Measurements from ENCODE around the gene INTS7. TPM values are rescaled to one million over a fixed set of nuclear protein-coding genes. Genes with fewer than 3 reads are reported as not detected.

Gene INTS7
- 15.5 and 18.4 TPM in 2 replicates for total RNA-seq
- polyA plus RNA-seq: 11.8 and 14.6 TPM in 2 replicates

GRCh38 chr1:212035123-212035834 is at the start of gene INTS7, which contains the start of gene DTL:
INTS7 (minus strand) TSS chr1:212035557; CDS start chr1:212035437, 120 bp downstream.
DTL (plus strand) TSS chr1:212035748; CDS start chr1:212035891, 143 bp downstream.
- no peaks in the 10 kb centered on the region for H4K20me1 ChIP-seq (ENCODE audit: insufficient read depth, poor library complexity, severe bottlenecking)
- peak within 1 kb of the TSS; percentile 78 for H3K4me2 ChIP-seq
- H3K9me2 ChIP-seq (replicated peaks; ENCODE audit: insufficient read depth): no peaks in the 10 kb centered on the region
- DNase-seq (ENCODE audit: low spot score): peak; percentile 100
- H3K4me1 ChIP-seq (ENCODE audit: insufficient read depth): peaks cover 16% of the 10 kb centered on the region
- 2% methylated on average over 53 of the region's 53 CpGs for WGBS (ENCODE audit: low lambda C conversion rate, missing lambda C conversion rate)
- TF ChIP-seq EZH2 (IDR thresholded peaks at IDR 0.05; ENCODE audit: borderline replicate concordance): no peak
- no peak for TF ChIP-seq EZH2phosphoT487 (IDR thresholded peaks at IDR 0.05; ENCODE audit: low read depth, severe bottlenecking, unreplicated experiment)
- TF ChIP-seq CTCF (IDR thresholded peaks at IDR 0.05; ENCODE audit: poor library complexity): peak; percentile 99
- no peaks in the 10 kb centered on the region for H3K27me3 ChIP-seq
- H2AFZ ChIP-seq: peak within 1 kb of the TSS; percentile 64
- no peaks in the 10 kb centered on the region for H3K36me3 ChIP-seq (replicated peaks; ENCODE audit: insufficient read depth, low read depth)
- H3K4me3 ChIP-seq: peak within 1 kb of the TSS; percentile 32
- H3K9me3 ChIP-seq (ENCODE audit: low read depth): no peaks in the 10 kb centered on the region
- H3K79me2 ChIP-seq: peaks cover 64% of the 10 kb centered on the region
- H3K27ac ChIP-seq: peak within 1 kb of the TSS; percentile 81

- Histone ChIP-seq H3K9me2 (replicated peaks; ENCODE audit: insufficient read depth) (no peaks in the 10 kb centered on the region), H3K27me3 (no peaks in the 10 kb centered on the region), H3K36me3 (replicated peaks; ENCODE audit: insufficient read depth, low read depth) (no peaks in the 10 kb centered on the region), H4K20me1 (ENCODE audit: insufficient read depth, poor library complexity, severe bottlenecking) (no peaks in the 10 kb centered on the region), H3K79me2 (no peaks in the 10 kb centered on the region), H2AFZ (no peak overlapping the region), H3K27ac (no peak overlapping the region), H3K4me1 (ENCODE audit: insufficient read depth) (no peaks in the 10 kb centered on the region), H3K4me3 (no peak overlapping the region), H3K9me3 (ENCODE audit: low read depth) (no peaks in the 10 kb centered on the region), H3K4me2 (no peak overlapping the region)
- TF ChIP-seq EZH2 (IDR thresholded peaks at IDR 0.05; ENCODE audit: borderline replicate concordance): no peak
- TF ChIP-seq CTCF (IDR thresholded peaks at IDR 0.05; ENCODE audit: poor library complexity): no peak
- no peak for TF ChIP-seq EZH2phosphoT487 (IDR thresholded peaks at IDR 0.05; ENCODE audit: low read depth, severe bottlenecking, unreplicated experiment)
- 100% methylated on average over 2 of the region's 2 CpGs for WGBS (ENCODE audit: low lambda C conversion rate, missing lambda C conversion rate)
- no peak for DNase-seq (ENCODE audit: low spot score)
Observed at GRCh38 chr1:212082765-212083406, 47.5 kb upstream of the INTS7 start.

GRCh38 chr1:212078826-212079225 is 43.5 kb upstream of the INTS7 start:
- WGBS (ENCODE audit: low lambda C conversion rate, missing lambda C conversion rate): 83% methylated on average over 2 of the region's 2 CpGs
- Histone ChIP-seq H3K27ac (no peak overlapping the region), H2AFZ (no peak overlapping the region), H3K9me2 (replicated peaks; ENCODE audit: insufficient read depth) (no peaks in the 10 kb centered on the region), H3K9me3 (ENCODE audit: low read depth) (no peaks in the 10 kb centered on the region), H4K20me1 (ENCODE audit: insufficient read depth, poor library complexity, severe bottlenecking) (no peaks in the 10 kb centered on the region), H3K4me2 (no peak overlapping the region), H3K27me3 (no peaks in the 10 kb centered on the region), H3K79me2 (no peaks in the 10 kb centered on the region), H3K36me3 (replicated peaks; ENCODE audit: insufficient read depth, low read depth) (no peaks in the 10 kb centered on the region), H3K4me3 (no peak overlapping the region), H3K4me1 (ENCODE audit: insufficient read depth) (no peaks in the 10 kb centered on the region)
- TF ChIP-seq EZH2phosphoT487 (IDR thresholded peaks at IDR 0.05; ENCODE audit: low read depth, severe bottlenecking, unreplicated experiment) (no peak), CTCF (IDR thresholded peaks at IDR 0.05; ENCODE audit: poor library complexity) (no peak), EZH2 (IDR thresholded peaks at IDR 0.05; ENCODE audit: borderline replicate concordance) (no peak)
- DNase-seq (ENCODE audit: low spot score): no peak
